Stimulated activated CD8-positive, alpha-beta memory T cell treated with anti-CD3 and anti-CD28 coated beads, Interleukin-15, amount 100 ng/mL, for 24 hours (primary cell): ENCODE results near the gene SELENOV.
A peak's percentile ranks its signal among the peaks of the same experiment; 100 is the strongest.
"Not testable (repeated sequence)": the region's sequence is repeated elsewhere in the genome, so short reads cannot be mapped to it uniquely, and the experiment has no call there.

Experiments used
- DNase-seq: peaks from one replicate; pipeline ENCODE4 v3.0.0-alpha.2; 2020; ENCODE audit warnings: low read depth

SELENOV gene

GRCh38 chr19:39514840-39515550 lies at the start of gene SELENOV:
TSS of gene SELENOV (plus strand) at chr19:39515139. CDS start at chr19:39515213, 74 bp downstream.
- no peak for DNase-seq

GRCh38 chr19:39465956-39466747 lies 48.8 kb upstream of the SELENOV start:
- no peak for DNase-seq

GRCh38 chr19:39467941-39468340 lies 47.0 kb upstream of the SELENOV start:
- DNase-seq: no peak

- DNase-seq: no peak
These were observed 45.9 kb upstream of the SELENOV start for GRCh38 chr19:39469036-39469435.

- DNase-seq: no peak
These were observed 45.4 kb upstream of the SELENOV start for GRCh38 chr19:39469567-39469966.

GRCh38 chr19:39470724-39471339 lies 44.1 kb upstream of the SELENOV start:
- DNase-seq: no peak

- DNase-seq: no peak
These were observed 43.0 kb upstream of the SELENOV start for GRCh38 chr19:39471756-39472536.

- no peak for DNase-seq
These were observed 42.0 kb upstream of the SELENOV start for GRCh38 chr19:39472746-39473442.

- DNase-seq: no peak
These were observed 41.4 kb upstream of the SELENOV start for GRCh38 chr19:39473443-39473960.

GRCh38 chr19:39474139-39474620 lies 40.8 kb upstream of the SELENOV start:
- DNase-seq: peak; percentile 50

- no peak for DNase-seq
These were observed 39.2 kb upstream of the SELENOV start for GRCh38 chr19:39475748-39476147.

- DNase-seq: not testable (repeated sequence)
These were observed 35.6 kb upstream of the SELENOV start for GRCh38 chr19:39479319-39479801.

- DNase-seq: no peak
These were observed 35.0 kb upstream of the SELENOV start for GRCh38 chr19:39479916-39480315.

- DNase-seq: peak; percentile 98
These were observed 34.4 kb upstream of the SELENOV start, which contains the start of gene TIMM50 for GRCh38 chr19:39480337-39481228. TSS of gene TIMM50 (plus strand) at chr19:39480838. CDS start at chr19:39480854, 16 bp downstream.

GRCh38 chr19:39481229-39481545 lies 33.8 kb upstream of the SELENOV start:
- DNase-seq: no peak

- DNase-seq: no peak
These were observed 33.3 kb upstream of the SELENOV start for GRCh38 chr19:39481676-39482075.

GRCh38 chr19:39483141-39483540 lies 31.8 kb upstream of the SELENOV start:
- no peak for DNase-seq

GRCh38 chr19:39489756-39490155 lies 25.2 kb upstream of the SELENOV start:
- no peak for DNase-seq

- no peak for DNase-seq
These were observed 22.7 kb upstream of the SELENOV start for GRCh38 chr19:39492225-39492624.

- DNase-seq: no peak
These were observed 22.2 kb upstream of the SELENOV start for GRCh38 chr19:39492788-39493187.
